GM12864 (cell line): ENCODE measurements around the gene MEIS1.

Experiments
- DNase-seq: peaks from one replicate; pipeline ENCODE4 v3.0.0-alpha.2; 2011; ENCODE audit warnings: low read depth
- H3K4me3 ChIP-seq: 2 replicates; pipeline ENCODE4 v1.5.1; 2011; ENCODE audit warnings: mild to moderate bottlenecking, low read depth, low read length, control low read depth
- CTCF ChIP-seq: IDR thresholded peaks from 2 replicates; pipeline ENCODE4 v1.5.1; 2011; ENCODE audit warnings: low read depth, mild to moderate bottlenecking, moderate library complexity, low read length, control low read depth, inconsistent platforms; ENCODE audit errors: missing control alignments

The MEIS1 gene

GRCh38 chr2:66452917-66453316 is 18.0 kb downstream of the MEIS1 start:
- DNase-seq: no peak
- H3K4me3 ChIP-seq: no peak overlapping the region
- no peak for TF ChIP-seq CTCF

GRCh38 chr2:66455490-66455889 is 20.6 kb downstream of the MEIS1 start:
- TF ChIP-seq CTCF: no peak
- DNase-seq: no peak
- no peak overlapping the region for H3K4me3 ChIP-seq

GRCh38 chr2:66456183-66457041 is 21.5 kb downstream of the MEIS1 start:
- no peak for TF ChIP-seq CTCF
- DNase-seq: no peak
- no peak overlapping the region for H3K4me3 ChIP-seq

- TF ChIP-seq CTCF: no peak
- no peak overlapping the region for H3K4me3 ChIP-seq
- DNase-seq: no peak
These were observed 22.6 kb downstream of the MEIS1 start for GRCh38 chr2:66457545-66457944.

- DNase-seq: no peak
- H3K4me3 ChIP-seq: no peak overlapping the region
- no peak for TF ChIP-seq CTCF
These were observed 25.1 kb downstream of the MEIS1 start for GRCh38 chr2:66460031-66460430.

GRCh38 chr2:66461001-66461663 is 26.2 kb downstream of the MEIS1 start:
- DNase-seq: no peak
- no peak for TF ChIP-seq CTCF
- no peak overlapping the region for H3K4me3 ChIP-seq
